ENCODE measurements around the gene TTBK2.

Gene TTBK2

DNA sequence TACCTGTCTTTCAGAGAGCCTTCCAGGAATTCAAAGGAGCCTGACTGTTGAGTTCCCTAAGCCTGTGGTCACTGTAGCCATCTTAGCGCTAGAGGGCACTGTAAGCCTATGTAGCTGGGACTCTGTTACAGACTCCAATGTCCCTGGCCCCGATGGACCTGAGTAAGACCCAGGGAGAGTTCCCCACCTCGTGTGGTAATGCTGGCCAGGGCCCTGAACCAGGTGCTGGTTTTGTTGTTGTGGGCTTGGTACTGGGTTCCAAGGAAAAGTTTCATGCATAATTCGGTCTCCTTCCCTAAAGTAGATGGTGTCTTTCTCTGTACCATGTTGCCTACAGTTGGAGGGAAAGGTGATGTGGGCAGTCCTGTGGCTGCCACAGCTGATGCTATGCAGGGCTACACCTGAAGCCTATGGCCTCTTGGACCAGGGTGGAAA is 216.1 kb downstream of the TTBK2 start:
- DNase-seq (ENCODE audit: insufficient read length, low spot score) (peak; percentile 74), FAIRE-seq (no peak)

- FAIRE-seq (no peak), DNase-seq (ENCODE audit: insufficient read length, low spot score) (no peak)
Measured at GRCh38 chr15:42696626-42697025, 224.0 kb downstream of the TTBK2 start.

DNA sequence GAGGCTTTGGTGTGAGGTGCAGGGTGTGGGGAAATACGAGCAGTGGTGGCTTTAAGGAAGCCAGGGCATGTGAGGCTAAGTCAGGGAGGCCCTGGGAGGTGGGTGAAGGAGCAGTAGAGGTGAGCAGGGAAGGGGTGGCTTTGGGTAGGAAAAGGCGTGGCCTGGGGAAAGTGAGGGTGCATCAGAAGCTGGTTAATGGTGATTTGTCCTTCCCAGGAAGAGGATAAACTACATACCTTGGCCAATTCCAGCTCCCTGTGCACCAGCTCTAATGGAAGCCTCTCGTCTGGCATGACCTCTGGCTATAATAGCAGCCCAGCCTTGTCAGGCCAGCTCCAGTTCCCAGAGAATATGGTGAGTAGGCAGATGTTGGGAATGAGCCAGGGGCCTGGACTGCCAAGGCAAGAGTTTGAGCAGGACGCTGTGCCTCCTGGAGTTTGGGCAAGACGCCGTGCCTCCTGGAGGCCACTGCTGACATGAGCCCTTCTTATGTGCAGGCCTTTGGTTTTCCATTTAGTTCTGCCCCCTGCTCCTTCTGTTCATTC is 225.0 kb downstream of the TTBK2 start:
- DNase-seq (ENCODE audit: insufficient read length, low spot score), result no peak
- FAIRE-seq, result no peak

DNA sequence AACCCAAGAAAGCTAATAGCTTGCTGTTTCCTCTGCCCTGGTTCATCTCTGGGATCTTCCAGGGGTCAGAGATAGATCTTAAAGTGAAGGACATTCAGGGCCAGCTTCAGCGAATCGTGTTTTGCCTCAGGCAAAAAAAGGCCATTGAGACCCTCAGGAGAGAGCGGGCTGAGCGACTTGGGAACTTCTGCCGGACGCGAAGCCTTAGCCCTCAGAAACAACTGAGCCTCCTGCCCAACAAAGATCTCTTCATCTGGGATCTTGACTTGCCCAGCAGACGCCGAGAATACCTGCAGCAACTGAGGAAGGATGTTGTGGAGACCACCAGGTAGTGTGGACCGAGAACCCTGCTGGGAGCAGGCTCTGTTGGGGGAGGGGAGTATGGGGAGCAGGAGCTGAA is 226.2 kb downstream of the TTBK2 start:
- FAIRE-seq, result no peak
- DNase-seq (ENCODE audit: insufficient read length, low spot score), result no peak

DNA sequence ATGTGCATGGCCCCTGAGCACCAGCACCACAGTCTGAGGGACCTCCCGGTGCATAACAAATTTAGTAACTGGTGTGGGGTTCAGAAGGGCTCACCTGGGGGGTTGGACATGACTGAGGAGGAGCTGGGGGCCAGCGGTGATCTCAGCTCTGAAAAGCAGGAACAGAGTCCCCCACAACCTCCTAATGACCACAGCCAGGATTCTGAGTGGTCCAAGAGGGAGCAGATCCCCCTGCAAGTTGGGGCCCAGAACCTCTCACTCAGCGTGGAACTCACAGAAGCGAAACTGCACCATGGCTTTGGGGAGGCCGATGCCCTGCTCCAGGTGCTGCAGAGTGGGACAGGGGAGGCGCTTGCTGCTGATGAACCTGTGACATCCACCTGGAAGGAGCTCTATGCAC is 226.6 kb downstream of the TTBK2 start:
- DNase-seq (ENCODE audit: insufficient read length, low spot score), result no peak
- no peak for FAIRE-seq

DNA sequence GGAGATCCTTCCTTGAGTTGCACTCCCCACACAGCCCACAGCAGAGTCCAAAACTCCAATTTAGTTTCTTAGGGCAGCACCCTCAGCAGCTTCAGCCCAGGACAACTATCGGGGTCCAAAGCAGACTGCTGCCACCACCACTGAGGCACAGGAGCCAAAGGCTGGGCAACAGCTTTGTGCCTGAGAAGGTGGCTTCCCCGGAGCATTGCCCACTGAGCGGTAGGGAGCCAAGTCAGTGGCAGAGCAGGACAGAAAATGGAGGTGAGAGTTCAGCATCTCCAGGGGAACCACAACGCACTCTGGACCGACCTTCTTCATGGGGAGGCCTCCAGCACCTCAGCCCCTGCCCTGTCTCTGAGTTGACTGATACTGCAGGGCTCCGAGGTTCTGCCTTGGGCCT is 227.1 kb downstream of the TTBK2 start:
- DNase-seq (ENCODE audit: insufficient read length, low spot score) (no peak), FAIRE-seq (no peak)

DNA sequence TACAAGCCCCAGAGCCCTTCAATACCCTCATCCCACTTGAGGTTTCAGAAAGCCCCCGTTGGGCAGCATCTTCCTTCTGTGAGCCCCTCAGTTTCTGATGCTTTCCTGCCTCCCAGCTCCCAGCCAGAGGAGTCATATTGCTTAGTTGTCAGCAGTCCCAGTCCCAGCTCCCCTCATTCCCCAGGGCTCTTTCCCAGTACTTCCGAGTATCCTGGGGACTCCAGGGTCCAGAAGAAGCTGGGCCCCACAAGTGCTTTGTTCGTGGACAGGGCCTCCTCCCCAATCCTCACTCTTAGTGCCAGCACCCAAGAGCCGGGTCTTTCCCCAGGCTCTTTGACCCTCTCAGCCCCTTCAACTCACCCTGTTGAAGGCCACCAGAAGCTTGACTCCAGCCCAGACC is 227.6 kb downstream of the TTBK2 start:
- FAIRE-seq, result no peak
- DNase-seq (ENCODE audit: insufficient read length, low spot score), result no peak

DNA sequence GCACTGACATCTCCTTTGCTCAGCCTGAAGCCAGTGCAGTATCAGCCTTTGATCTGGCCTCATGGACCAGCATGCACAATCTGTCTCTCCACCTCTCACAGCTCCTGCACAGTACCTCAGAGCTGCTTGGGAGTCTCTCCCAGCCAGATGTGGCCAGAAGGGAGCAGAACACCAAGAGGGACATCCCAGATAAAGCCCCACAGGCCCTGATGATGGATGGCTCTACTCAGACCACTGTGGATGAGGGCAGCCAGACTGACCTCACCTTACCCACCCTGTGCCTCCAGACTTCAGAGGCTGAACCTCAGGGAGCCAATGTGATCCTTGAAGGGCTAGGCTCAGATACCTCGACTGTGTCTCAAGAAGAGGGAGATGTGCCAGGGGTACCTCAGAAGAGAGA is 228.0 kb downstream of the TTBK2 start:
- FAIRE-seq (no peak), DNase-seq (ENCODE audit: insufficient read length, low spot score) (no peak)

DNA sequence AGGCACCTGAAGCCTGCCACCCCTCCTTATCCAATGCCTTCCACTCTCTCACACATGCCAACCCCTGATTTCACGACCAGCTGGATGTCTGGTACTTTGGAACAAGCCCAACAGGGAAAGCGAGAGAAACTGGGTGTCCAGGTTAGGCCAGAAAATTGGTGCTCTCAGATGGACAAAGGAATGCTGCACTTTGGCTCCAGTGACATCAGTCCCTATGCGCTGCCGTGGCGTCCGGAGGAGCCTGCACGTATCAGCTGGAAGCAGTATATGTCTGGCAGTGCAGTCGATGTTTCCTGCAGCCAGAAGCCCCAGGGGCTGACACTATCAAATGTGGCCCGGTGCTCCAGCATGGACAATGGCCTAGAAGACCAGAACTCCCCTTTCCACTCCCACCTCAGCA is 228.8 kb downstream of the TTBK2 start:
- no peak for FAIRE-seq

GRCh38 chr15:42691308-42691707 is 229.3 kb downstream of the TTBK2 start:
- DNase-seq (ENCODE audit: insufficient read length, low spot score) (no peak), FAIRE-seq (no peak)

More for the DNA sequence above, 228.8 kb downstream of the TTBK2 start:
- no peak for DNase-seq (ENCODE audit: insufficient read length, low spot score)
